ENCODE measurements around the gene RILPL2.
"Not testable (repeated sequence)": the region's sequence is repeated elsewhere in the genome, so short reads cannot be mapped to it uniquely, and the experiment has no call there.

The RILPL2 gene

DNA sequence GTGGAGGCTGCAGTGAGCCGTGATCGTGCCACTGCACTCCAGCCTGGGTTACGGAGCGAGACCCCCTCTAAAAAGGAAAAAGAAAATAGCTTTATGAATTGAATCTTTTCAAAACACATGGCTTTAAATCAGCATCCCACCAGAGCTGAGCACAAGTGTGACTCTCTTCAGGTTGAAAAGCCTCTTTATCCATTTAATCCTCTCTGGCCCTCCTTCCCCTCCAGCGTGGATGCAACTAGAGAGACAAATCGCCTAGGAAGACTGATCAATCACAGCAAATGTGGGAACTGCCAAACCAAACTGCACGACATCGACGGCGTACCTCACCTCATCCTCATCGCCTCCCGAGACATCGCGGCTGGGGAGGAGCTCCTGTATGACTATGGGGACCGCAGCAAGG is 29.2 kb downstream of the RILPL2 start:
- in situ Hi-C loops (cut with MboI; ENCODE audit: low sequenced_read_pairs) = not testable (repeated sequence)

DNA sequence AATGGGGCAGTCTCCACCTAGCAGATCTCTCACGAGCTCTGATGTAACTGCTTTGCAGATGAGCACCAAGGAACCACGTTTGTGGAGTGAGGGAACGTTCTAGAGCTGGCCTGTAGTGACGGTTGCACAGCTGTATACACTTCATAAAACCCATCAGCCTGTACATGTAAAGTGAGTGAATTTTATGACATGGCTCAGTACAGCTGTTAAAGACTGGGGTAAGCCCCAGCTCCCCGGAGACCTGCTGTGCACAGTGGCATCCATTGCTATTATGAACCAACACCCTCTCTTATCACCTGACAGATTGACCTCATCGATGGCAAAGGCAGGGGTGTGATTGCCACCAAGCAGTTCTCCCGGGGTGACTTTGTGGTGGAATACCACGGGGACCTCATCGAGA is 31.9 kb downstream of the RILPL2 start:
- in situ Hi-C loops (cut with MboI; ENCODE audit: low sequenced_read_pairs) = no loop called here

DNA sequence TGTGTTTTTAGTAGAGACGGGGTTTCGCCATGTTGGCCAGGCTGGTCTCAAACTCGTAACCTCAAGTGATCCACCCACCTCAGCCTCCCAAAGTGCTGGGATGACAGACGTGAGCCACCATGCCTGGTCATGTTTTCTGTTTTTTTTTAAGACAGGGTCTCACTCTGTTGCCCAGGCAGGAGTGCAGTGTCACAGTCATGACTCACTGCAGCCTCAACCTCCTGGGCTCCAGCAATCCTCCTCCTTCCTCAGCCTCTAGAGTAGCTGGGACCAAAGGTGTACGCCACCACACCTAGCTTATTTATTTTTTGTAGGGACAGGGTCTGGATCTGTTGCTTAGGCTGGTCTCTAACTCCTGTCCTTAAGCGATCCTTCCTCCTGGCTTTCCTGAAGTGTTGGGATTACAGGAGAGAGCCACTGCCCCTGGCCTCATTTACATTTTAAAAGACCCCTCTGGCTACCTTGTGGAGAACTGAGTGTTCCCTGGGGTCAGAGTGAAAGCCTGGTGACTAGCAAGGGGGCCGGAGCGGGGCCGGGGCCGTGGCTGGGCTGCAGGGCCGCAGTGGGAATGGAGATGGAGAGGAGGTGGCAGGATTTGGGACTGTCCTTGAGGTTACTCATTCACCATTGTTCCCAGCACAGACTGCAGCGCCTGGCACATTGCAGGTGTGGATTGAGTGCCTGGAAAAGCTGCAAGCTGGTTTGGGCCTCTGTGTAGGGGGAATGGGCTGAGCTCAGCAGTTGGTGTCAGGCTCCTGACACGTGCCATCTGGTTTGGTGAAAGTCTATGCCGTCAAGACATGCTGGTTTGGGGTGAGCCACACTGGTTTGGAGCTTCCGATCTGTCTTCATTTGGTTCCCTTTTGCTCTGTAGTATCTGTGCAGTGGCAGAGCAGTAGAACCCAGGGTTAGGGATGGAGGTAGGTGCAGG is 34.5 kb downstream of the RILPL2 start:
- in situ Hi-C loops (cut with MboI; ENCODE audit: low sequenced_read_pairs) = no loop called here

DNA sequence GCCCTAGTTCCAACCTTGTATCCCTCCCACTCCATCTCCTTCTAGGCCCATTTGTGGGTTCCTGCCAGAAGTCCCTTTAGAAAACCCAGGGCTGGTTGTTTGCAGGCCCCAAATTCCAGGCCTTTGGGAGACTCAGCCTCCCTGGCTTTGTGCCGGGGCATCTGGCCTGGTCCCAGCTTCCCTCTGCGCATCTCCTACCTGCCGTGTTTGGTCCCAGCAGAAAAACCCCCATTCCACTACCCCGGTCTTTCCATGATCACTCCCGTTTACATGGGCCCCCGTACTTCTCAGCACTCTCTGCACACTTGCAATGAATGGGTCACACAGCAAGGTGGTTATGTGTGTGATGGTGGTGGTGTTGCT is 37.2 kb downstream of the RILPL2 start:
- in situ Hi-C loops (cut with MboI; ENCODE audit: low sequenced_read_pairs) = no loop called here

DNA sequence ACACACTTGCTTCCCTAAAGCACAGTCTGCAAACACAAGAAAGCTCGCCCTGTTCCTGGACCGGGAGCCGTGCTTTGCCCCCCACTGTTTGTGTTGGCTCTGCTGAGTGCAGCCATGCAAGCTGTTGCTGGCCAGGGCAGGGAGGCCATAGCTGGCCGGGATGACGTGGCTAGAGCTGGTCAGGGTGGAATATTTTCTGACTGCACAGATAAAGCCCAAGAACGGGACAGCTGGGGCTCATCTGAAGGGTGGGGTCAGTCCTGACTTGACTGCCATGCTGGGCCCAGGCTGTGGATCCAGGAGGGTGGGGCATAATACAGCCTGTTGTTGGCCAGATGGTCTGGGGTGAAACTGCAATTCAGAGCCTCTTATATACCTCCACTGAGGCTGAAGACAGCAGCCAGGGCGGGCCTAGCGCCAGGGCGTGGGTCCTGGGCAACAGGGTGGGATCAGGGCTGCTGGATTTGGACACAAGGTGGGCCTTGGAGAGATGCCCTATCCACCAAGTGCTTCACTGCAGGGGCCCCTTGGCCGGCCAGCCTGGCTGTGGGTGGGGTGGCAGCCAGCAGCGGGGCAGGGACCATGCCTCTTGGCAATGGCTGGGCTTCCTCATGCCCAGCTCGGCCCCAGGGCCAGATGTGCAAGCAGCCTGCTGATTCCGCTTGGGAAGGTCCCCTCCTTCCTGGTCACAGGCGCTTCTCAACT is 37.8 kb downstream of the RILPL2 start:
- in situ Hi-C loops (cut with MboI; ENCODE audit: low sequenced_read_pairs) = no loop called here

DNA sequence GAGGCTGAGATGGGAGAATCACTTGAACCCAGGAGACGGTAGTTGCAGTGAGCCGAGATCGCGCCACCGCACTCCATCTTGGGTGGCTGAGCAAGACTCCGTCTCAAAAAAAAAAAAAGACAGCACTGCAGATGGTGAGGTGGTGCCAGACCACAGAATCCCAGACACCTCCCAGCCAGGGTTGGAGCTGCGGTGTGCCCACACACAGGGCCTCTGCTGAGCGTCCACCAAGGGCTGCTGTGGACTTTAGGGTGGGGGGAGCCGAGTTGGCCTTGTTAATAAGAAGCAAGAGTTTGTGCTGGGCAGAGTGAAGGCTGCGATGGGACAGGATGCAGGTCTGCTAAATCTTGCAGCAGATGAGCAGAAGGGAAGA is 38.3 kb downstream of the RILPL2 start:
- in situ Hi-C loops (cut with MboI; ENCODE audit: low sequenced_read_pairs) = no loop called here

DNA sequence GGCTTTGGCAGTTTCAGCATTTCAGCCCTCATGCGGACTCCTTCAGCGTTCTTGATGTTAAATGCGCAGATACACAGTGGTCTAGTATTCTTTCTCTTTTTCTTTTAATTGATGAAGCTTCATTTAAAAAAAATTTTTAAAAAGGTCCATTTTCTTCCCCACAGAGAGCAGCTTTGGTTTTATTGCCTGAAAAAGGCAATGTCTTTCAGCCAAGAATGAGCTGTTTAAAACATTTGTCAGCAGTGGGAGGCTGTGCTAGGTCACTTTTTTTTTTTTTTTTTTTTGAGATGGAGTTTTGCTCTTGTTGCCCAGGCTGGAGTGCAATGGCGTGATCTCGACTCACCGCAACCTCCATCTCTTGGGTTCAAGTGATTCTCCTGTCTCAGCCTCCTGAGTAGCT is 39.1 kb downstream of the RILPL2 start:
- in situ Hi-C loops (cut with MboI; ENCODE audit: low sequenced_read_pairs) = no loop called here

DNA sequence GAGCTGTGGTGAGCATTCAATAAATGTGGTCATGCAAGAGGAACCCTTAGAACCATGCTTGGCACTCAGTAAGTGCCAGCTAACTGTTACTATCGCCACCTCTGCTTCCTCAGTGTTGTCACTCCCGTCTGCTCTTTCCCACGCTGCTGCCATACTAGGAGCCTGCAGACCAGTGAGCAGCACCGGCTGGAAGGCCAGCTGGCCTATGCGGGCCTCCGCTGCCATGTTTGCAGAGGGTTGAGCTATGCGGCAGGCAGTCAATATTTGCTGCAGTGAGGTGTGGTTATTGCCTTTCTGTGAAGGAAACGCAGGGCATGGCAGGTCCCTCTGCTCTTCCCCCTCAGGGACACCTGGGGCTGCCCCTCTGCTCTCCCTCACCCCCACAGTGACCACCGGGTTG is 39.5 kb downstream of the RILPL2 start:
- in situ Hi-C loops (cut with MboI; ENCODE audit: low sequenced_read_pairs) = no loop called here

DNA sequence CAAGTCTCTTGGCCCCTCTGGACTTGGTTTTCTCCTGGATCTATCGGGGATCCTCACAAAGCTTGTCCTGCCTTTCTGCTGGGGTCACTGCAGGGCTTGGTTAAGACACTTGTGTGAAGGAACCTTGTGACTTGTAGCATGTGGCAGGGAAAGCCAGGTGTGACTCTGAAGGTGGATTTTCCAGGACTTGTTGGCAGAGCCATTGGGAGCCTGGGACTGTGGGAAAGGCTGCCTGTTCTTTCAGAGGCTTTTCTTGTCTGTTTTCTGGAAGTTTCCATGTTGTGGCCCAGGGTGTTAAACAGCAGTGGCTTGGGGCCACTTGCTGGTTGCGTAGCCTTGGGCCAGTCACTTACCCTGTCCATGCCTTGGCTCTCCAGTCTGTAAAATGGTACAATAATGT is 39.9 kb downstream of the RILPL2 start:
- in situ Hi-C loops (cut with MboI; ENCODE audit: low sequenced_read_pairs) = no loop called here

DNA sequence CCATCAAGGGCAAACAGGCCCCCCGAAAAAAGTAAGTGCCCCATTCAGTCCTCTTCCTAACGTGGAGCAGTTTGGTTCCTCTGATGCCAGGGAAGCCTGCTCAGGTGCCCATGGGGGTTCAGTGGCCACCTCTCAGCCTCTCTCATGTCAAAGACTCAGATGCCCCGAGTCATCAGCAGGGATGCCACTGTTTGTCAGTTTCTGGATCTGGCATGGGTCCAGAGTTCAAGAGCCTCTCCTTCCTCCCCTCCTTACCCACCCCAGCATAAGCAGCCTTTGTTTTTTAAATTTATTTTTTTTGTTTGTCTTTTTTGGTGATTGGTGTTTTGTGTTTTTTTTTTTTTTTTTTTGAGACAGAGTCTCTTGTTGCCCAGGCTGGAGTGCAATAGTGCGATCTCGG is 41.2 kb downstream of the RILPL2 start:
- in situ Hi-C loops (cut with MboI; ENCODE audit: low sequenced_read_pairs) = no loop called here

DNA sequence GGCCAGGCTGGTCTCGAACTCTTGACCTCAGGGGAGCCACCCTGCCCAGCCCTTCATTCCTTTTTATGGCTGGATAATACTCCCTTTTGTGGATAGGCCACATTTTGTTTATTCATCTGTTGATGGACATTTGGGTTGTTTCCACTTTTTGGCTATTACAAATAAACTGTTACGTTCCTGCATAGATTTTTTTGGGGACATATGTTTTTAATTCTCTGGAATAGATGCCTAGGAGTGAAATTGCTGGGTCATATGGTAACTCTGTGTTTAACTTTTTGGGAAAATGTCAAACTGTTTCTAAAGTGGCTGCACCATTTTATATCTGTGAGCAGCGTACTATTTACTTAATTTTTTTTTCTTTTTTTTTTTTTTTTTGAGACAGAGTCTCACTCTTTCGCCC is 42.7 kb downstream of the RILPL2 start:
- in situ Hi-C loops (cut with MboI; ENCODE audit: low sequenced_read_pairs) = no loop called here

DNA sequence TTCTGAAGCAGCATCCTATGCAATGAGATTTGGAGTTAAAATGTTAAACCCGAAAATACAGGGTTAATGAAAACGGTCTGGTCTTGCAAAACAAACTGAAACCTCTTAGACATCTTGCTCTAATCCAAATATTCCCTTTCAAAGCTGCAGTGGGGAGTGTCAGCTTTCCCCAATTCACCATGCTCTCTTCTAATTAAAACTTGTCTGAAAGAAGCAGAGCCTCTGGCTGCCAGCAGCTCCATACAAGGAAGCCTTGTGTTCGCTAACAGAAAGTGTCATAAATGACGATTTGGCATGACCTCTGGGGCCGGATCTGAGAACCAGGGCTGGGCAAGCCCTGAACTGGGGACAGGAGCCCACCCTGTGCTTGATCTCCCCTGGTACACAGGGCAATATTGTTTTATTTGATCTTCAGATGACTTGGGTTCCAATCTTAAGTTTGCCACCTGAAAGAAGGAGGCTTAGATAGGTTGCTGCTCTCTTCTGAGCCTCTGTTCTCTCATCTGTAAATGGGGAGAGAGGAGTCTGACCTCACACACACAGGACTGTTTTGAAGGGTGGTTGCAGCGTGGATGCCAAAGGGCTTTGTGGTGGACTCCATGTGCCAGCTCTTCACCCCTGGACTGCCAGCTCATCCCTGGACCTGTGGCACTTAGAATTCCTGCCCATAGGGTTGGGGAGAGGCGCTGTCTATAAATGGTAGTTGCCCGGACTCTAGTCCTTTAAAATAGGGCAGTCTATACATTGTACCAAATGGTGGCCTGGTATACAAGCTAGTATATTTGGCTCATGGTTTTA is 44.7 kb downstream of the RILPL2 start:
- in situ Hi-C loops (cut with MboI; ENCODE audit: low sequenced_read_pairs) = no loop called here

DNA sequence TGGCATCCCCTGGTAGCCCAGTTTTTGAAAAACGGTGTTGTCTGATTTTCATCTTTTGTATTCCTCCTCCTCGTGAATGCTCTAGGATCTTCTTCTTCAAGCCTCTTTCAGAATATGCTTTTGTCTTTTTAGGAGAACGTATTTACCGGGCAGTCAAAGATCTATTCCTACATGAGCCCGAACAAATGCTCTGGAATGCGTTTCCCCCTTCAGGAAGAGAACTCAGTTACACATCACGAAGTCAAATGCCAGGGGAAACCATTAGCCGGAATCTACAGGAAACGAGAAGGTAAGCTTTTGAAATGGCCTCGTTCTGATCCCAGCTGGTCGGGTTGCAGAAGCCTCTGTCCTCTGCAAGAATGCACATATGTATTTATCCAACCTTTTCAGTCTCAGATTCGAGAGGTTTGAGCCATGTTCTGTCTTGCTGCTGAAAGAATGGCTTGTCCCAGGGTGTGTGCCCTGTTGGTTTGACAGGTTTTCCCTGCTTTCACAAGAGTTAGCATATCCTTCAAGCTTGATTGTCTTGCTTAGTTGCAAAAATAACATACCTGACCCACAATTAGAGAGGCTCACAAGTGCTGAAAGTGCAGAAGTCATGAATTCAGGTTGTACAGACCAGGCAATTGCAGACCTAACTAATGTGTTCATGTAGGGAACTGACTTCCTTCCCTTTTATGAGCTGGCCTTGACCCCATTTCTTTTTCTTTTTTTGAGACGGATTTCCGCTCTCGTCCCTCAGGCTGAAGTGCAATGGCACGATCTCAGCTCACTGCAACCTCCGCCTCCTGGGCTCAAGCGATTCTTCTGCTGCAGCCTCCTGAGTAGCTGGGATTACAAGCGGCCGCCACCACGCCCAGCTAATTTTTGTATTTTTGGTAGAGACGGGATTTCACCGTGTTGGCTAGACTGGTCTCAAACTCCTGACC is 45.7 kb downstream of the RILPL2 start:
- in situ Hi-C loops (cut with MboI; ENCODE audit: low sequenced_read_pairs) = no loop called here

DNA sequence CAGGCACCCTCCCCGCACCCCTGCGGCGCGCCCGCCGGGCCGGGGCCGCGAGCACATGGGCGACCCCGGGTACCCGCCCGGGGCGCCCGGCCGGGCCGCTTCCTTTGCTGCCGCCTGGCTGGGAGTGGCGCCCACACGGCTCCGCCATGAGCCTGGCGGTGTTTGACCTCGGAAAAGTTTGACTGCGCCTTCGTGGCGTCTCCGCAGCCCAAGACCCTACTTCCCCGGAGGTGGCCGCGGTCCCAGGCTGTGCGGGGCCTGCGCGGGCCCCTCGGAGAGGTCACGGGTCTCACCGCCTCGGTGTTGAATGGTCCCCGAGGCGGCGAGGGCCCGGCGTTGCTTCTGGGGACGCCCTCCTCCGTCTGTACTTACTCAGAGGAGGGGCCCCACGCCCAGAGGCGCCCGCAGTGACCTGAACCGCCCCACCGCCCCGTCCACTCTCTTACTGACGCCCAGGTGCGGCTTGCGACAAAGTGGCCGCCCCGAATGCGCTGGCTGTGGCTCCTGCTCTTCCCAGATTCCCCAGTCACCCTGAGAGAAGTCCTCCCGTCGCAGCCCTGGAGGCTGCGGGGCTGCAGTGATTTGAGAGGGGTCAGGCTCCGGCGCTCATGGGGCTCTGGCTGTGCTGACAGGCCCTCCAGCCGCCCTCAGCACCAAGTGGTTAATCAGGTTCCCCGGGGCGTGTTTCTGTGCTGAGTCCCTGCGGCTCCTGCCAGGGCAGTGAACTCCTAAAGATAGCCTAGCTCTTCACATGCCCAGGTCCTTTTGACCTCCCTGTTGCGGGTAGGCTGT is 46.7 kb downstream of the RILPL2 start:
- in situ Hi-C loops (cut with MboI; ENCODE audit: low sequenced_read_pairs) = no loop called here

DNA sequence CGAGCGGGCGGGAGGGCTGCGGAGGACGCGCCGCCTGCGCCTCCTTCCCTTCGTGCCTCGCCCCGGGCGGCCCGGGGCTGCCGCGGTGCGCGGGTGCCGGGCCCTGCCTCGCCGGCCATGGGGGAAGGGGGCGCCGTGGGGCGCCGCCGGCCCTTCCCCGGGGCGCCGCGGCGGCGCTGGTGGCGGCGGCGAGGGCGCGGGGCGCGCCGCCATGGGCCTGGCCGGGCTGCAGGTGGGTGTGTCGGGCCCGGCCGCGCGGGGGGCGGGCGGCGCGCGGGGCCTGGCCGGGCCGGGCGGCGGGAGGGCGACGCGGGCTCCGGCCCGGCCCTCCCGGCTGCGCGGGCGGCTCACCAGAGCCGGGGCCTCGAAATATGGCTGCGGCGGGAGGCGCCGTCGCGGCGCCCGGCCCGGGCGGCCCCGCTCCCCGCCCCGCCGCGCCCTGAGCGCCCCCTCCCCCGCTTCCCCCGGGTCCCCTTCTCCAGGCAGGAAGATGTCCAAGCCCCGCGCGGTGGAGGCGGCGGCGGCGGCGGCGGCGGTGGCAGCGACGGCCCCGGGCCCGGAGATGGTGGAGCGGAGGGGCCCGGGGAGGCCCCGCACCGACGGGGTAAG is 47.4 kb downstream of the RILPL2 start:
- in situ Hi-C loops (cut with MboI; ENCODE audit: low sequenced_read_pairs) = no loop called here

DNA sequence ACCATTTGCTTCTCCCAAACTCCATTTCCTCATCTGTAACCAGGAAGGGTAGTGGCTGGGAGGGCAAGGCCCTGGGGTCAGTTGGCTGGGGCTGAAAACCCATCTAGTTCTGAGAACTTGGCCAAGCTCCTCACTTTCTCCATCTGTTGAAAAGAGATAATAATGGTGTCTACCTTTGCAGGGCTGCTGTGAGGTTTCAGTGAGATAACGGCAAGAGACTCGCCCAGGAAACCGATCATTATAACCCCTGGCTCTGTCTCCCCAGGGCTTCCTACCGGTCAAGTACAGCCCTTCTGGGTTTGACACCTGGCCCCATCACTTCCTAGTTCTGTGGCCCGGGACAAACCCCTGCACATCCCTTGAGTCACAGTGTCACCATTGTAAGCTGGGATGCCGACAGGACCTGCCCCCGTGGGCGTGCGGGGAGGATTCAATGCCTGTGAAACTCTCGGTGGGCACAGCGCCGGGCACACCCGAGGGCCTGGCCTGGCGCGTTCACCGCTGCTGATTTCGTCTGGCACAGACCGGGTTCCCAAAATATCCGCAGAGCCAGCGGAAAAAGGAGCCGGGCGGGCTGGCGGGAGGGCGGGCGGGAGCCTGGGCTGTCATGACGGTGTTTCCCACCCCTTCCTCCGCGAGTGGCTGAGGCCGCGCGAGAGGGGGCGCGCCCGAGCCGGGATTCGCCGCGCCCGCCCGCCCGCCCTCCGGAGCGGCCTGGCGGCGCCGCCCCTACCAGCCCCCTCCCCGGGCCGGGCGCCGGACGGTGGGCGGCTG is 48.1 kb downstream of the RILPL2 start:
- in situ Hi-C loops (cut with MboI; ENCODE audit: low sequenced_read_pairs) = no loop called here

DNA sequence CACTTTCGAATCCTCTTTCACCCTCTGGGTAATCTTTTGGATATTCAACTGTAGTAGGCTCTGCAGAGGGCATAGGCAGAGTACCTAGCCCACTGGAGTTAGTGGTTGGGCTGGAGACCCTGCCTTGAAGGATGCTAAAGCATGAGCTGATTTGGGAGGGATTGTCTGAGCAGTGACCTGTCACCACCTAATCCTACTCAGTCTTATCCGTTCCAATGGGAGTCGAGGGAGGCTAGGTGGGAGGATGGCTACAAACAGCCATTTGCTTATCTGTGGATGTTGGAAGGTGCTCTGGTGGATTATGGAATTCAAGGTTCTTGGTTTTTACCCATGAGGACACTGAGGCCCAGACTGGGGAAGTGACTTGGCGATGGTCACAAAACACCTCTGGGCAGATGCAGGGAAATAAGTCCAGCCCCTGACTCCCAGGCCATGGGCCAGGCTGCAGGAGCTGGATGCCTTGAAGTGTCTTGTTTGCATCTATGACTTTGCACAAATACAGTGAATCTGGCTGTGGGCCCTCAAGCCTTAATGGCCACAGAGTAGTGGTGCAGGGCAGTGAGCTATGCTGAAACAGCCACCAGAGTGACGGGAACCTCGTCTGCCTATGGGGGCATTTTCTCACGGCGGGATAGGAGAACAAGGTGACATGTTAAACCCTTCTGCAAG is 48.8 kb downstream of the RILPL2 start:
- in situ Hi-C loops (cut with MboI; ENCODE audit: low sequenced_read_pairs) = no loop called here

DNA sequence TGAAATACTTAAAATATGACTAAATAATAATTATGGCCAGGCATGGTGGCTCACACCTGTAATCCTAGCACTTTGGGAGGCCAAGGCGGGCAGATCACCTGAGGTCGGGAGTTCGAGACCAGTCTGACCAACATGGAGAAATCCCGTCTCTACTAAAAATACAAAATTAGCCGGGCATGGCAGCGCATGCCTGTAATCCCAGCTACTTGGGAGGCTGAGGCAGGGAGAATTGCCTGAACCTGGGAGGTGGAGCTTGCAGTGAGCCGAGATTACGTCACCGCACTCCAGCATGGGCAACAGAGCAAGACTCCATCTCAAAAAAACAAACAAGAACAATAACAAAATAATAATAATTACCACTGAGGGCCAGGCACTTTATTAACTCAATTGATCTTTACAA is 50.9 kb downstream of the RILPL2 start:
- in situ Hi-C loops (cut with MboI; ENCODE audit: low sequenced_read_pairs) = not testable (repeated sequence)

Measured in HL-60/S4 treated with retinoic acid at 250 ng/mL for 4 days and 3 days (cell line).